HG03064 (cell line): ENCODE results near the gene RNF145.
A peak's percentile ranks its signal among the peaks of the same experiment; 100 is the strongest.

Experiments
- ATAC-seq: cut with Tn5 transposase; IDR thresholded peaks from one replicate; pipeline ENCODE4 v1.9.1; 2021; ENCODE audit warnings: low read depth; ENCODE audit not compliant: unreplicated experiment

The RNF145 gene

GRCh38 chr5:159198063-159199036 lies 11.0 kb downstream of the RNF145 start:
- ATAC-seq = peak; percentile 91

GRCh38 chr5:159195775-159196174 lies 13.6 kb downstream of the RNF145 start:
- no peak for ATAC-seq

- ATAC-seq = no peak
These were observed 19.2 kb downstream of the RNF145 start for GRCh38 chr5:159190170-159190569.

- ATAC-seq = no peak
These were observed 20.0 kb downstream of the RNF145 start for GRCh38 chr5:159189310-159189709.

GRCh38 chr5:159187719-159188118 lies 21.6 kb downstream of the RNF145 start:
- ATAC-seq = no peak

GRCh38 chr5:159186319-159186718 lies 23.0 kb downstream of the RNF145 start:
- no peak for ATAC-seq

GRCh38 chr5:159185773-159186172 lies 23.6 kb downstream of the RNF145 start:
- ATAC-seq = no peak

GRCh38 chr5:159184858-159185381 lies 24.4 kb downstream of the RNF145 start:
- no peak for ATAC-seq

- no peak for ATAC-seq
These were observed 25.1 kb downstream of the RNF145 start for GRCh38 chr5:159184236-159184635.

- no peak for ATAC-seq
These were observed 26.1 kb downstream of the RNF145 start for GRCh38 chr5:159183247-159183646.

- ATAC-seq = no peak
These were observed 26.7 kb downstream of the RNF145 start for GRCh38 chr5:159182691-159183090.

- ATAC-seq = no peak
These were observed 27.7 kb downstream of the RNF145 start for GRCh38 chr5:159181651-159182050.

- peak; percentile 48 for ATAC-seq
These were observed 28.2 kb downstream of the RNF145 start for GRCh38 chr5:159181152-159181551.

- ATAC-seq = no peak
These were observed 29.6 kb downstream of the RNF145 start for GRCh38 chr5:159179529-159180305.

GRCh38 chr5:159178978-159179377 lies 30.4 kb downstream of the RNF145 start:
- ATAC-seq = no peak

GRCh38 chr5:159175547-159175946 lies 33.8 kb downstream of the RNF145 start:
- no peak for ATAC-seq

GRCh38 chr5:159174511-159175168 lies 34.7 kb downstream of the RNF145 start:
- ATAC-seq = no peak

- ATAC-seq = no peak
These were observed 38.1 kb downstream of the RNF145 start for GRCh38 chr5:159171274-159171673.

- ATAC-seq = no peak
These were observed 39.3 kb downstream of the RNF145 start for GRCh38 chr5:159170021-159170420.

- no peak for ATAC-seq
These were observed 42.9 kb downstream of the RNF145 start for GRCh38 chr5:159166416-159166815.

- ATAC-seq = no peak
These were observed 45.7 kb downstream of the RNF145 start for GRCh38 chr5:159163701-159164046.
